NCI-H748 (cell line): ENCODE measurements around the gene ATP9B.
A peak's percentile ranks its signal among the peaks of the same experiment; 100 is the strongest.
"Not testable (repeated sequence)": the region's sequence is repeated elsewhere in the genome, so short reads cannot be mapped to it uniquely, and the experiment has no call there.

ENCODE experiments used
- DNase-seq: peaks from one replicate; lab custom pipeline; 2025; ENCODE audit not compliant: unreplicated experiment; lab: John Stamatoyannopoulos, UW

Gene ATP9B

GRCh38 chr18:79071503-79072210 lies 2.5 kb downstream of the ATP9B start:
- DNase-seq, result peak; percentile 49

- not testable (repeated sequence) for DNase-seq
Measured at GRCh38 chr18:79072655-79073054, 3.5 kb downstream of the ATP9B start.

GRCh38 chr18:79077181-79077580 lies 8.0 kb downstream of the ATP9B start:
- DNase-seq, result no peak

- not testable (repeated sequence) for DNase-seq
Measured at GRCh38 chr18:79078791-79079190, 9.6 kb downstream of the ATP9B start.

- DNase-seq, result no peak
Measured at GRCh38 chr18:79092874-79093273, 23.7 kb downstream of the ATP9B start.

- DNase-seq, result no peak
Measured at GRCh38 chr18:79093986-79094385, 24.8 kb downstream of the ATP9B start.

- DNase-seq, result no peak
Measured at GRCh38 chr18:79095216-79095615, 26.0 kb downstream of the ATP9B start.

- no peak for DNase-seq
Measured at GRCh38 chr18:79100944-79101343, 31.8 kb downstream of the ATP9B start.

- DNase-seq, result no peak
Measured at GRCh38 chr18:79102886-79103285, 33.7 kb downstream of the ATP9B start.

- DNase-seq, result no peak
Measured at GRCh38 chr18:79104137-79104536, 34.9 kb downstream of the ATP9B start.

- no peak for DNase-seq
Measured at GRCh38 chr18:79105455-79105854, 36.3 kb downstream of the ATP9B start.

GRCh38 chr18:79106084-79106483 lies 36.9 kb downstream of the ATP9B start:
- no peak for DNase-seq

GRCh38 chr18:79107886-79108285 lies 38.7 kb downstream of the ATP9B start:
- no peak for DNase-seq

- DNase-seq, result no peak
Measured at GRCh38 chr18:79108549-79109215, 39.5 kb downstream of the ATP9B start.

GRCh38 chr18:79111483-79111882 lies 42.3 kb downstream of the ATP9B start:
- DNase-seq, result no peak

- no peak for DNase-seq
Measured at GRCh38 chr18:79117385-79117784, 48.2 kb downstream of the ATP9B start.

GRCh38 chr18:79117788-79118187 lies 48.6 kb downstream of the ATP9B start:
- DNase-seq, result no peak

- no peak for DNase-seq
Measured at GRCh38 chr18:79118797-79119196, 49.6 kb downstream of the ATP9B start.

- no peak for DNase-seq
Measured at GRCh38 chr18:79121746-79122474, 52.7 kb downstream of the ATP9B start.

- DNase-seq, result no peak
Measured at GRCh38 chr18:79123948-79124347, 54.8 kb downstream of the ATP9B start.

- DNase-seq, result no peak
Measured at GRCh38 chr18:79129120-79129519, 59.9 kb downstream of the ATP9B start.

GRCh38 chr18:79133724-79134123 lies 64.5 kb downstream of the ATP9B start:
- DNase-seq, result no peak
